Breast epithelium (tissue), 3 donors: ENCODE data around the gene ANGPTL1.

Source experiments
- CTCF ChIP-seq, 3 donors: fragments of 450-650 bp; IDR thresholded peaks; one replicate each; pipeline ENCODE4 v1.5.1; 2016 to 2017; ENCODE audit warnings: antibody characterized with exemption in 3 of 3, mild to moderate bottlenecking in 3 of 3, moderate library complexity in 3 of 3
- POLR2A ChIP-seq: fragments of 450-650 bp; IDR thresholded peaks from one replicate; pipeline ENCODE4 v1.6.1; 2016; ENCODE audit warnings: antibody characterized with exemption, mild to moderate bottlenecking, moderate library complexity
- POLR2AphosphoS5 ChIP-seq, 3 donors: sonication (generic); formaldehyde crosslinking; IDR thresholded peaks; one replicate each; pipeline ENCODE4 v1.6.1; 2017; ENCODE audit warnings: antibody characterized with exemption in 3 of 3

- TF ChIP-seq POLR2AphosphoS5 (IDR thresholded peaks at IDR 0.05) (no peak), CTCF (IDR thresholded peaks at IDR 0.05) (no peak), POLR2A (no peak)
These were observed 39.1 kb upstream of the ANGPTL1 start for GRCh38 chr1:178910023-178910422.
